ENCODE data around the gene TLR2.

- no peak for TF ChIP-seq CTCF (IDR thresholded peaks at IDR 0.05)
- TF ChIP-seq POLR2A (IDR thresholded peaks at IDR 0.05) = no peak
Observed at GRCh38 chr4:153637201-153637600, 46.9 kb upstream of the TLR2 start.
